ENCODE data around the gene BCAS3.
"Not testable (repeated sequence)": the region's sequence is repeated elsewhere in the genome, so short reads cannot be mapped to it uniquely, and the experiment has no call there.

BCAS3 gene

GRCh38 chr17:60947543-60947942 lies 269.9 kb downstream of the BCAS3 start:
- no peak for DNase-seq

GRCh38 chr17:60952747-60953146 lies 275.1 kb downstream of the BCAS3 start:
- DNase-seq, result no peak

GRCh38 chr17:60959011-60959410 lies 281.4 kb downstream of the BCAS3 start:
- DNase-seq, result no peak

- DNase-seq, result no peak
Measured at GRCh38 chr17:60959696-60960095, 282.0 kb downstream of the BCAS3 start.

- DNase-seq, result no peak
Measured at GRCh38 chr17:60960398-60961065, 282.9 kb downstream of the BCAS3 start.

- no peak for DNase-seq
Measured at GRCh38 chr17:60964160-60964559, 286.5 kb downstream of the BCAS3 start.

- DNase-seq, result no peak
Measured at GRCh38 chr17:60968266-60968665, 290.6 kb downstream of the BCAS3 start.

GRCh38 chr17:60969500-60970037 lies 291.9 kb downstream of the BCAS3 start:
- no peak for DNase-seq

- no peak for DNase-seq
Measured at GRCh38 chr17:60970741-60971140, 293.1 kb downstream of the BCAS3 start.

GRCh38 chr17:60971515-60972369 lies 294.1 kb downstream of the BCAS3 start:
- no peak for DNase-seq

- not testable (repeated sequence) for DNase-seq
Measured at GRCh38 chr17:60976861-60977260, 299.2 kb downstream of the BCAS3 start.

- DNase-seq, result no peak
Measured at GRCh38 chr17:60989379-60989778, 311.7 kb downstream of the BCAS3 start.

- DNase-seq, result no peak
Measured at GRCh38 chr17:60989846-60990245, 312.2 kb downstream of the BCAS3 start.

- DNase-seq, result no peak
Measured at GRCh38 chr17:60993497-60993896, 315.8 kb downstream of the BCAS3 start.

GRCh38 chr17:60995680-60996079 lies 318.0 kb downstream of the BCAS3 start:
- no peak for DNase-seq

- DNase-seq, result no peak
Measured at GRCh38 chr17:61000911-61001310, 323.3 kb downstream of the BCAS3 start.

- peak; percentile 28 for DNase-seq
Measured at GRCh38 chr17:61002316-61002736, 324.7 kb downstream of the BCAS3 start.

GRCh38 chr17:61005358-61005757 lies 327.7 kb downstream of the BCAS3 start:
- DNase-seq, result no peak

GRCh38 chr17:61005958-61006357 lies 328.3 kb downstream of the BCAS3 start:
- DNase-seq, result not testable (repeated sequence)

GRCh38 chr17:61007980-61008379 lies 330.3 kb downstream of the BCAS3 start:
- DNase-seq, result no peak

- no peak for DNase-seq
Measured at GRCh38 chr17:61009663-61010062, 332.0 kb downstream of the BCAS3 start.

- DNase-seq, result no peak
Measured at GRCh38 chr17:61010661-61011170, 333.1 kb downstream of the BCAS3 start.

- no peak for DNase-seq
Measured at GRCh38 chr17:61011251-61011650, 333.6 kb downstream of the BCAS3 start.

- no peak for DNase-seq
Measured at GRCh38 chr17:61015966-61016365, 338.3 kb downstream of the BCAS3 start.
